GM12878 (cell line): ENCODE results near the gene GBP2. TPM values are rescaled to one million over a fixed set of nuclear protein-coding genes. Genes with fewer than 3 reads are reported as not detected.

ENCODE experiments used
- ATAC-seq: fragments of 200-7000 bp; cut with Tn5 transposase; 3 replicates; pipeline ENCODE4 v1.9.1; 2020; ENCODE audit warnings: mild to moderate bottlenecking, moderate library complexity
- BruUV-seq: library from RNA; stranded (reverse); fragments of 400-500 nt; replicated peaks from 2 replicates; lab custom pipeline; 2021; lab: Mats Ljungman, UMichigan
- CTCF ChIA-PET: fragments of 300-600 bp; sonication (Branson Sonifier 250); formaldehyde crosslinking; extraction: SDS; loops from one replicate; lab custom pipeline; 2021; ENCODE audit warnings: inconsistent platforms; lab: Yijun Ruan, JAX
- POLR2A ChIA-PET: fragments of 350-600 bp; formaldehyde crosslinking; extraction: SDS; loops from one replicate; lab custom pipeline; 2021; ENCODE audit warnings: inconsistent platforms; lab: Charles Lee
- RAD21 ChIA-PET: fragments of 300-600 bp; sonication (Branson Sonifier 250); formaldehyde crosslinking; loops from one replicate; lab custom pipeline; 2023; ENCODE audit warnings: antibody characterized with exemption; ENCODE audit not compliant: unreplicated experiment; lab: Charles Lee
- SMC1A ChIA-PET: fragments of 300-600 bp; sonication (Branson Sonifier 250); formaldehyde crosslinking; loops from one replicate; lab custom pipeline; 2023; ENCODE audit not compliant: unreplicated experiment, uncharacterized antibody; lab: Charles Lee
- DNase-seq: peaks from one replicate; pipeline ENCODE4 v3.0.0-alpha.2; 2011; ENCODE audit warnings: low read depth, low spot score
- FAIRE-seq: peaks from 3 replicates; lab custom pipeline; 2011; peaks lifted over from hg19 to GRCh38; lab: Jason Lieb, UNC
- H2AFZ ChIP-seq: 2 replicates; pipeline ENCODE4 v1.6.0; 2011; ENCODE audit warnings: low read depth, low read length, control low read depth; ENCODE audit not compliant: control insufficient read depth
- H3K27ac ChIP-seq: 2 replicates; pipeline ENCODE4 v1.5.1; 2011; ENCODE audit warnings: control low read depth; ENCODE audit not compliant: control insufficient read depth, insufficient read depth
- H3K27me3 ChIP-seq, 2 experiments: replicated peaks in 1 of 2; 2 replicates each; pipeline versions ENCODE4 v1.6.0 to v1.6.1; 2011; ENCODE audit warnings: low read length in 1 of 2; ENCODE audit not compliant: control insufficient read depth in 2 of 2, insufficient read depth in 2 of 2
- H3K36me3 ChIP-seq, 2 experiments: 2 replicates each; pipeline ENCODE4 v1.5.1; 2011; ENCODE audit warnings: low read length in 1 of 2; ENCODE audit not compliant: control insufficient read depth in 2 of 2, insufficient read depth in 2 of 2
- H3K4me1 ChIP-seq: 2 replicates; pipeline ENCODE4 v1.6.1; 2011; ENCODE audit warnings: mild to moderate bottlenecking, low read length, moderate library complexity, mixed read lengths; ENCODE audit not compliant: control insufficient read depth, insufficient read depth
- H3K4me2 ChIP-seq: 2 replicates; pipeline ENCODE4 v1.6.0; 2011; ENCODE audit warnings: control low read depth; ENCODE audit not compliant: control insufficient read depth, insufficient read depth
- H3K4me3 ChIP-seq: fragments of 200-600 bp; sonication (generic); 2 replicates; pipeline ENCODE4 v1.5.1; 2016
- H3K79me2 ChIP-seq: 2 replicates; pipeline ENCODE4 v1.6.0; 2011; ENCODE audit warnings: low read length; ENCODE audit not compliant: control insufficient read depth, insufficient read depth
- H3K9ac ChIP-seq: 2 replicates; pipeline ENCODE4 v1.8.0; 2011; ENCODE audit warnings: low read length, control low read depth, mixed read lengths; ENCODE audit not compliant: control insufficient read depth, insufficient read depth
- H3K9me3 ChIP-seq: replicated peaks from 3 replicates; pipeline ENCODE4 v1.5.1; 2011; ENCODE audit warnings: mild to moderate bottlenecking, low read length; ENCODE audit not compliant: control insufficient read depth, insufficient read depth
- H4K20me1 ChIP-seq: 2 replicates; pipeline ENCODE4 v1.6.0; 2011; ENCODE audit not compliant: control insufficient read depth, insufficient read depth
- CEBPB ChIP-seq, 2 experiments: fragments of 150-350 bp in 1 of 2; IDR thresholded peaks; 2 replicates each; pipeline ENCODE4 v1.6.1; 2012 to 2014; ENCODE audit warnings: low read depth in 2 of 2, low read length in 2 of 2, borderline replicate concordance in 1 of 2, inconsistent platforms in 1 of 2
- GABPA ChIP-seq: IDR thresholded peaks from 2 replicates; pipeline ENCODE4 v1.6.1; 2014; ENCODE audit warnings: antibody characterized with exemption, low read depth, mild to moderate bottlenecking, inconsistent platforms
- GATAD2B ChIP-seq: fragments of 450-650 bp; conservative IDR thresholded peaks from 2 replicates; pipeline ENCODE4 v1.6.1; 2017; ENCODE audit warnings: low read depth, mild to moderate bottlenecking, moderate library complexity
- HDGF ChIP-seq: fragments of 450-650 bp; IDR thresholded peaks from 2 replicates; pipeline ENCODE4 v1.6.1; 2016; ENCODE audit warnings: antibody characterized with exemption
- IRF4 ChIP-seq: IDR thresholded peaks from 2 replicates; pipeline ENCODE4 v1.6.1; 2011; ENCODE audit warnings: low read depth, low read length
- NFIC ChIP-seq: IDR thresholded peaks from 2 replicates; pipeline ENCODE4 v1.6.1; 2012; ENCODE audit warnings: low read depth, mild to moderate bottlenecking, inconsistent platforms, low read length, moderate library complexity
- NFXL1 ChIP-seq: fragments of 450-650 bp; IDR thresholded peaks from 2 replicates; pipeline ENCODE4 v1.6.1; 2017; ENCODE audit warnings: antibody characterized with exemption, mild to moderate bottlenecking, borderline replicate concordance
- NKRF ChIP-seq: fragments of 450-650 bp; conservative IDR thresholded peaks from 2 replicates; pipeline ENCODE4 v1.6.1; 2017; ENCODE audit warnings: mild to moderate bottlenecking, moderate library complexity
- NR2C2 ChIP-seq: IDR thresholded peaks from 2 replicates; pipeline ENCODE4 v1.6.1; 2011; ENCODE audit warnings: borderline replicate concordance, low read depth; ENCODE audit not compliant: control insufficient read depth, insufficient read length
- POU2F2 ChIP-seq: IDR thresholded peaks from 3 replicates; pipeline ENCODE4 v1.6.1; 2011; ENCODE audit warnings: low read depth, mild to moderate bottlenecking, low read length, borderline replicate concordance
- RAD21 ChIP-seq: IDR thresholded peaks from 2 replicates; pipeline ENCODE4 v1.6.1; 2011; ENCODE audit warnings: mild to moderate bottlenecking, low read depth, low read length, moderate library complexity; ENCODE audit not compliant: insufficient read depth
- RFX5 ChIP-seq: IDR thresholded peaks from 2 replicates; pipeline ENCODE4 v1.6.1; 2011; ENCODE audit warnings: low read depth, low read length, improper control_type of control experiment
- RUNX3 ChIP-seq: IDR thresholded peaks from 2 replicates; pipeline ENCODE4 v1.6.1; 2012; ENCODE audit warnings: low read length, inconsistent platforms
- STAT1 ChIP-seq: fragments of 450-650 bp; conservative IDR thresholded peaks from 2 replicates; pipeline ENCODE4 v1.6.1; 2014; ENCODE audit warnings: antibody characterized with exemption, mild to moderate bottlenecking
- TAF1 ChIP-seq: IDR thresholded peaks from 2 replicates; pipeline ENCODE4 v1.6.1; 2011; ENCODE audit warnings: mild to moderate bottlenecking, low read depth, low read length, borderline replicate concordance
- TBL1XR1 ChIP-seq: IDR thresholded peaks from 2 replicates; pipeline ENCODE4 v1.6.1; 2012; ENCODE audit warnings: low read depth, low read length, improper control_type of control experiment
- ZNF24 ChIP-seq: fragments of 450-650 bp; IDR thresholded peaks from 2 replicates; pipeline ENCODE4 v1.6.1; 2017; ENCODE audit warnings: antibody characterized with exemption, mild to moderate bottlenecking
- ZZZ3 ChIP-seq: IDR thresholded peaks from 2 replicates; pipeline ENCODE4 v1.6.1; 2011; ENCODE audit warnings: low read depth; ENCODE audit not compliant: control insufficient read depth, insufficient read length
- WGBS: methylation state at CpG from one replicate; pipeline ENCODE4 v1.1.6; 2016; ENCODE audit warnings: low lambda C conversion rate; ENCODE audit not compliant: insufficient replicate concordance, insufficient coverage; ENCODE audit errors: missing lambda C conversion rate; 5-methylcytosine and 5-hydroxymethylcytosine counted together
- in situ Hi-C: fragments of 300-500 bp; cut with MboI; formaldehyde crosslinking; loops from 9 replicates; pipeline ENCODE4 v1.14.3; 2018; ENCODE audit warnings: mixed read lengths
- intact Hi-C: fragments of 100-400 bp; cut with micrococcal nuclease; formaldehyde crosslinking; loops from one replicate; pipeline ENCODE4 v1.14.2; 2022; ENCODE audit not compliant: unreplicated experiment
- polyA plus RNA-seq, 11 experiments: library from polyadenylated mRNA; depleted of rRNA in 4 of 11; unstranded in 6 of 11; stranded (reverse) in 5 of 11; fragments of >200 nt; fragmentation: Nextera tagmentation in 4 of 11; fragmentation: Illumina TruSeq in 1 of 11; extraction: Ambion mirVana in 4 of 11; extraction: Trizol in 1 of 11; gene quantifications; 1 replicate in 1 of 11; 2 replicates in 10 of 11; pipeline versions ENCODE4 v1.2.1 to v1.2.3, GENCODE V29; 2011 to 2016; ENCODE audit warnings: inconsistent platforms in 2 of 11, missing spikeins in 2 of 11, low read depth in 1 of 11
- total RNA-seq, 4 experiments: library from RNA; depleted of rRNA in 3 of 4; stranded (reverse); fragments of >200 nt in 3 of 4; fragmentation: Illumina TruSeq in 1 of 4; extraction: Trizol in 1 of 4; gene quantifications; 2 replicates each; pipeline versions ENCODE4 v1.2.1 to v1.2.3, GENCODE V29; 2013 to 2021
- TF ChIP-seq, protein P1 (sequence below): fragments of 450-650 bp; IDR thresholded peaks from 2 replicates; pipeline ENCODE4 v1.6.1; 2014; ENCODE audit warnings: mild to moderate bottlenecking
- TF ChIP-seq, protein P2 (sequence below): IDR thresholded peaks from 2 replicates; pipeline ENCODE4 v1.6.1; 2012; ENCODE audit warnings: low read depth, low read length, improper control_type of control experiment

GBP2 gene
- total and polyA plus RNA-seq, 10 of the 15 experiments (the other 5 are each of a cell fraction or from before 2014, with no cell fraction given), result 1.6 to 5.9 (median 3.2) TPM

- no peak overlapping the region for H3K4me2 ChIP-seq
- H3K79me2 ChIP-seq, result no peaks in the 10 kb centered on the region
- in situ Hi-C loops (no loop called here), intact Hi-C loops (no loop called here)
- no TSS peak for BruUV-seq
- H3K27me3 ChIP-seq, result no peaks in the 10 kb centered on the region
- no peak for FAIRE-seq
- no peaks in the 10 kb centered on the region for H3K4me1 ChIP-seq
- H3K9me3 ChIP-seq, result no peaks in the 10 kb centered on the region
- no peaks in the 10 kb centered on the region for H4K20me1 ChIP-seq
- TF ChIP-seq TBL1XR1, result no peak
- no peak for TF ChIP-seq NR2C2
- no peak for TF ChIP-seq RUNX3
- TF ChIP-seq STAT1, result no peak
- no peak for TF ChIP-seq ZZZ3
- TF ChIP-seq NFIC, result no peak
- TF ChIP-seq RFX5, result no peak
- TF ChIP-seq TAF1, result no peak
- TF ChIP-seq, protein P1, sequence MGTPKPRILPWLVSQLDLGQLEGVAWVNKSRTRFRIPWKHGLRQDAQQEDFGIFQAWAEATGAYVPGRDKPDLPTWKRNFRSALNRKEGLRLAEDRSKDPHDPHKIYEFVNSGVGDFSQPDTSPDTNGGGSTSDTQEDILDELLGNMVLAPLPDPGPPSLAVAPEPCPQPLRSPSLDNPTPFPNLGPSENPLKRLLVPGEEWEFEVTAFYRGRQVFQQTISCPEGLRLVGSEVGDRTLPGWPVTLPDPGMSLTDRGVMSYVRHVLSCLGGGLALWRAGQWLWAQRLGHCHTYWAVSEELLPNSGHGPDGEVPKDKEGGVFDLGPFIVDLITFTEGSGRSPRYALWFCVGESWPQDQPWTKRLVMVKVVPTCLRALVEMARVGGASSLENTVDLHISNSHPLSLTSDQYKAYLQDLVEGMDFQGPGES, result no peak
- TF ChIP-seq CEBPB (IDR thresholded peaks at IDR 0.05; ENCODE audit: borderline replicate concordance in 1 of 2, low read depth in 2 of 2, low read length in 2 of 2), result no peak
- TF ChIP-seq, protein P2, sequence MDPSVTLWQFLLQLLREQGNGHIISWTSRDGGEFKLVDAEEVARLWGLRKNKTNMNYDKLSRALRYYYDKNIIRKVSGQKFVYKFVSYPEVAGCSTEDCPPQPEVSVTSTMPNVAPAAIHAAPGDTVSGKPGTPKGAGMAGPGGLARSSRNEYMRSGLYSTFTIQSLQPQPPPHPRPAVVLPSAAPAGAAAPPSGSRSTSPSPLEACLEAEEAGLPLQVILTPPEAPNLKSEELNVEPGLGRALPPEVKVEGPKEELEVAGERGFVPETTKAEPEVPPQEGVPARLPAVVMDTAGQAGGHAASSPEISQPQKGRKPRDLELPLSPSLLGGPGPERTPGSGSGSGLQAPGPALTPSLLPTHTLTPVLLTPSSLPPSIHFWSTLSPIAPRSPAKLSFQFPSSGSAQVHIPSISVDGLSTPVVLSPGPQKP, result no peak
- no peak for TF ChIP-seq HDGF
- no peak for TF ChIP-seq POU2F2
- TF ChIP-seq IRF4, result no peak
- no peak for TF ChIP-seq NKRF
- no peak for TF ChIP-seq GATAD2B
- no peak for TF ChIP-seq GABPA
- no peak for TF ChIP-seq RAD21
- TF ChIP-seq ZNF24, result no peak
- no peak for TF ChIP-seq NFXL1
- H3K36me3 ChIP-seq, result no peaks in the 10 kb centered on the region; a peak in 1 of 4 replicates
- SMC1A ChIA-PET, result interaction anchor here (0.9 to 1.0 kb wide), 2 partner anchors 13 to 131 kb away, joined by 3 read pairs; no protein-coding TSS in a partner anchor
- POLR2A ChIA-PET, result no interaction called here
- no peak overlapping the region for H3K4me3 ChIP-seq
- RAD21 ChIA-PET, result interaction anchor here (1.8 kb wide), 1 partner anchor 155 kb away, joined by 4 read pairs; no protein-coding TSS in a partner anchor
- ATAC-seq, result no peak
- no peak for DNase-seq
- 95% methylated on average over 8 of the region's 8 CpGs for WGBS
- H3K9ac ChIP-seq, result no peak overlapping the region
- CTCF ChIA-PET, result interaction anchor here (0.8 kb wide), 1 partner anchor 12 kb away, joined by 3 read pairs; no protein-coding TSS in a partner anchor
- no peak overlapping the region for H2AFZ ChIP-seq
- H3K27ac ChIP-seq, result no peak overlapping the region
Observed at GRCh38 chr1:89121641-89122040, 4.3 kb downstream of the GBP2 start.
